LNCaP clone FGC (cell line): ENCODE data around the gene GET4.

ENCODE experiments used
- DNase-seq: peaks from one replicate; pipeline ENCODE4 v3.0.0-alpha.2; 2011; ENCODE audit warnings: low read depth
- H3K4me3 ChIP-seq: 2 replicates; pipeline ENCODE4 v1.5.1; 2011; ENCODE audit warnings: mild to moderate bottlenecking, low read depth, low read length, control low read depth
- TF ChIP-seq, protein P1 (sequence below): IDR thresholded peaks from 2 replicates; pipeline ENCODE4 v1.5.1; 2012; ENCODE audit warnings: mild to moderate bottlenecking; ENCODE audit not compliant: control insufficient read depth, insufficient read depth; ENCODE audit errors: extremely low read depth

The GET4 gene

GRCh38 chr7:945556-946255 is 69.4 kb downstream of the GET4 start:
- TF ChIP-seq, protein P1, sequence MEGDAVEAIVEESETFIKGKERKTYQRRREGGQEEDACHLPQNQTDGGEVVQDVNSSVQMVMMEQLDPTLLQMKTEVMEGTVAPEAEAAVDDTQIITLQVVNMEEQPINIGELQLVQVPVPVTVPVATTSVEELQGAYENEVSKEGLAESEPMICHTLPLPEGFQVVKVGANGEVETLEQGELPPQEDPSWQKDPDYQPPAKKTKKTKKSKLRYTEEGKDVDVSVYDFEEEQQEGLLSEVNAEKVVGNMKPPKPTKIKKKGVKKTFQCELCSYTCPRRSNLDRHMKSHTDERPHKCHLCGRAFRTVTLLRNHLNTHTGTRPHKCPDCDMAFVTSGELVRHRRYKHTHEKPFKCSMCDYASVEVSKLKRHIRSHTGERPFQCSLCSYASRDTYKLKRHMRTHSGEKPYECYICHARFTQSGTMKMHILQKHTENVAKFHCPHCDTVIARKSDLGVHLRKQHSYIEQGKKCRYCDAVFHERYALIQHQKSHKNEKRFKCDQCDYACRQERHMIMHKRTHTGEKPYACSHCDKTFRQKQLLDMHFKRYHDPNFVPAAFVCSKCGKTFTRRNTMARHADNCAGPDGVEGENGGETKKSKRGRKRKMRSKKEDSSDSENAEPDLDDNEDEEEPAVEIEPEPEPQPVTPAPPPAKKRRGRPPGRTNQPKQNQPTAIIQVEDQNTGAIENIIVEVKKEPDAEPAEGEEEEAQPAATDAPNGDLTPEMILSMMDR: no peak
- H3K4me3 ChIP-seq: no peak overlapping the region
- no peak for DNase-seq
